NCI-H82 treated with DMSO at 0.1 percent for 48 hours (cell line): ENCODE data around the gene SBF2.

Experiments
- DNase-seq: peaks from one replicate; lab custom pipeline; 2025; ENCODE audit not compliant: unreplicated experiment; lab: John Stamatoyannopoulos, UW

The SBF2 gene

DNA sequence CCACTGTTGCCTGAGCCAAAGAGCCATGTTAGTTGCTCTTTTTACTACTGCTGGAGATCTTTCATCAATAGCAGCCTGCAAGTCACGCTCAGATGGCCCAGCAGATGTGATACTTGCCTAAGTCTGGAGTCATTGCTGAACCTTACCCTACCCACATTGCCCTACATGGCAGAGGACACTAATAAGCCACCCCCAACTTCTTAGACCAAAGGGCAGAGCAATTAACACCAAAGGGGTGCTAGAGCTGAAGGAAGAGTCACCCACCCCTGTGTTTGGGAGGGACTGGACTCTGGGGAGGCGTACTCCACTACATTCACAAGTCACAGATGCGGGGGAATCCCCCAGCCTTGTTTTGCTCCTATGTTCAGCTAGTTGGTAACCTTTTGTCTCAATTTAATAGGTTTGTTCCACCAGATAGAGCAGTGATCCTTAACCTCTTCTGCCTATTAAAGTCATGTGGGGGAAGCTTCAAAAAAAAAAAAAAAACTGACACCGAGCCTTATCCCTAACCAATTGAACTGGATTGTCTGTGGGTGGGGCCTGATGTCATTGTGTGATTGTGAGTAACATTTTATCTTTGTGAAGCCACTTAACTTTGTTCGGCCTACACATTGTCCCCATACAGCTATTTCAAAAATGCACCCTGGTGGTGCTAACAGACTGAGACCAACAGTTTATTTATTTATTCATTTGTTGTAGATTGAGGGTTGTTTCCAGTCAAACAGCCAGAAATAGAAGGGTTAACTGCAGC lies 23.9 kb upstream of the SBF2 start:
- DNase-seq, result no peak

DNA sequence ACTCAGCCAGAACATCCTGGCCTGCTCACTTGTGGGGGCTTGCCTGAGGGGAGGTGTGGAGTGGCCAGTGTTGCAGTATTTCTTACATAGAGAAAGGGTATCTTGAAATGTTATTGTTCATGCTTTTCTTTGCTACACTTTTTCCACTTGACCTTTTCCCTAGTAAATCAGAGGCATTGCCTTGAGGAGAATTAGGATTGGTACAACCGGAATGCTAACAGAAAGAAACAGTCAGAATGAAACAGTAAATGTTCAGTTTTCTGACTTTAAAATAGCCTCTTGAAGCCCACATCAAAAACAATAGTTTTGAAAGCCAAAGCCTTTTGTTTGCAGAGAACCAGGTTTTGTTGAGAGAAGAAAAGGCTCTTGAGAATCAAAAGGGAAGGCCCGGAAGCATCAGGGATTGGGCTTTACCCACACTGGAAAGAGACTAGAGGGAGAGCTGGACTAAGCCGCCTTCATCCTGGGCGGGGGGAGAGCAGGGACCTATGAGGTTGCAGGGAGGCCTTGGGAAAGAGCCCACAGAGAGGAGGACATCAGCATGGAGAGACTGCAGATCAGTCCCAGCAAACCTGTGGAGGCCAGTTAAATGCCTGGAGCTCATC lies 23.2 kb upstream of the SBF2 start:
- no peak for DNase-seq

DNA sequence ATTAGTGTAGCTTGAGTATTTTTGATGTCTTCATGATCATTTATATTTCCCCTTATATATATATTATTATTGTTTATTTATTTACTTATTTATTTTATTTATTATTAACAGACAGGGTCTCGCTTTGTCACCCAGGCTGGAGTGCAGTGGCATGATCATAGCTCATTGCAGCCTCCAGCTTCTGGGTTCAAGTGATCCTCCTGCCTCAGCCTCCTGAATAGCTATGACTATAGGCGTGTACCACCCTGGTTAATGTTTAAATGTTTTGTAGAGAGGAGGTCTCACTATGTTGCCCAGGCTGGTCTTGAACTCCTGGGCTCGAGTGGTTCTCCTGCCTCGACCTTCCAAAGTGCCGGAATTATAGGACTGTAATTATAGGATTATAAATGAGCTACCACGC lies 21.1 kb upstream of the SBF2 start:
- no peak for DNase-seq

DNA sequence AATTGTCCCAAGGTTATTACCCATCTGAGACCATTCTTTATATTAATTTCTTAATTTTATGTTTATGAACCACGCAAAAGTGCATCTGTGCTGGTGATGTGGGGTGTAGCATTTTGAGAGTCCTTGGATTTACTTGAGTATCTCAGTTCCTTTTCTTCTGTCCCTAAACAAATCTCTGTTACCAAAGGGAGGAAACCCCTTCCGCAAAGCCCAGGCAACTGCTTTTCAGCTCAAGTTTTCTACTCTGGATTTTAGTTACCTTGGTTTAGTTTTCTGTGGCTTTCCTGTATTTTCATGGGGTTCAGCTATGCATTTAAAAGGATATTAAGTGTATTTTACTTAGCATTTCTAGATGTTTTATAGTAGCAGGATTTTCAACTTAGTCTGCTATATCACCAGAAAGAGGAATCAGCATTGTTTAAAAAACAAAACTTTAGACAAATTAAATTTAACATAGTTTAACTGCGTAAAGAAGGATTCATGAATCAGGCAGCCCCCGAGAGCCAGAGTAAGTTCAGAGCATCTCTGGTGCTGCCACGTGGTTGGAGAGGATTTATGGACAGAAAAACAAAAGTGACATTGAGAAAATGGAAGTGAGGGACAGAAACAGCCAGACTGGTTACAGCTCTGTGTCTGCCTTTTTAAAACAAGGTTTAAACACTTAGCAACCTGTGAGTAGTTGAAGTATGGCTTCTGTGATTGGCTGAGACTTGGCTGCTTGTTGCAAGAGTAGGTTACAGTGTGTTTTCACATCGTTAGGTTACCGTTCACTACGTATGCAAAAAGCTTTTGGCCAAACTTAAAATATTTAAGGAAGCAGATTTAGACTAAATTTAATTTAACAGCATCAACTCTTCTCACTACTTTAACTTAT lies 20.4 kb upstream of the SBF2 start:
- no peak for DNase-seq

DNA sequence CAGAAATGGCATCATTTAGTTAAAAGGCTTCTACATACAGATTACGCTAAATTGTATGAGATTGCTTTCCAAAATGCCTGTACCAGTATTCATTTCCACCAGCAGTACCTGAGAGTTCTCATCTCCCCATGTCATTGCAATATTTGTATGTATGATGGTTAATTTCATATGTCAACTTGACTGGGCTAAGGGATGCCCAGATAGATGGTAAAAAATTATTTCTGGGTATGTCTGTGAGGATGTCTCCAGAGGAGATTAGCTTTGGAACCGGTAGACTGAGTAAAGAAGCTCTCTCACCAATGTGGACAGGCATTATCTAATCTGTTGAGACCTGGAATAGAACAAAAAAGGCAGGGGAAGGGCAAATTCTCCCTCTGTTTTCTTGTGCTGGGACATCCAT lies 17.8 kb upstream of the SBF2 start:
- DNase-seq, result no peak

DNA sequence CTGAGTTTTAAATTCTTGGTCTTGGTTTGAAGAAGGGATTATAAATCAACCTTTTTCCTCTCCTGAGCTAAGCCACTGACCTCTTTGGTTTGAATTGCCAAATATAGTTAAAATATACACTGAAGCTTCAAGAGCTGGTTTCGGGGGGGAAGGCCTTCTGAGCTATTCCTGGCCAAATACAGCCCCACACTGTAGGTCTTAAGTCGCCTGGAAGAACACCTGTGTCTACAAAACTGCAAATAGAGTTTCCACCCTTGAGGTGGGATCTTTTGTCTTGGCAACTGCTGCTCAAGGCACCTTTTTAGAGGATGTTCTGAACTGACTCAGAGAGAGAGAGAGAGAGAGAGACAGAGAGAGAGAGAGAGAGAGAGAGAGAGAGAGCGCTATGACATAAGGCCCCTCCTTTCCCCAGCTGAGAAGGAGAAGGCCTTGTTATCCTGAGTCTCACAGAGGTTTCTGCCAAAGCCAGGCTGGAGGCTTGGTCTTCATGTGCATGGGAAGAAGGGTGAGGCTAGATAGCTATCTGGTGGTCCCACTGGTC lies 16.4 kb upstream of the SBF2 start:
- no peak for DNase-seq

DNA sequence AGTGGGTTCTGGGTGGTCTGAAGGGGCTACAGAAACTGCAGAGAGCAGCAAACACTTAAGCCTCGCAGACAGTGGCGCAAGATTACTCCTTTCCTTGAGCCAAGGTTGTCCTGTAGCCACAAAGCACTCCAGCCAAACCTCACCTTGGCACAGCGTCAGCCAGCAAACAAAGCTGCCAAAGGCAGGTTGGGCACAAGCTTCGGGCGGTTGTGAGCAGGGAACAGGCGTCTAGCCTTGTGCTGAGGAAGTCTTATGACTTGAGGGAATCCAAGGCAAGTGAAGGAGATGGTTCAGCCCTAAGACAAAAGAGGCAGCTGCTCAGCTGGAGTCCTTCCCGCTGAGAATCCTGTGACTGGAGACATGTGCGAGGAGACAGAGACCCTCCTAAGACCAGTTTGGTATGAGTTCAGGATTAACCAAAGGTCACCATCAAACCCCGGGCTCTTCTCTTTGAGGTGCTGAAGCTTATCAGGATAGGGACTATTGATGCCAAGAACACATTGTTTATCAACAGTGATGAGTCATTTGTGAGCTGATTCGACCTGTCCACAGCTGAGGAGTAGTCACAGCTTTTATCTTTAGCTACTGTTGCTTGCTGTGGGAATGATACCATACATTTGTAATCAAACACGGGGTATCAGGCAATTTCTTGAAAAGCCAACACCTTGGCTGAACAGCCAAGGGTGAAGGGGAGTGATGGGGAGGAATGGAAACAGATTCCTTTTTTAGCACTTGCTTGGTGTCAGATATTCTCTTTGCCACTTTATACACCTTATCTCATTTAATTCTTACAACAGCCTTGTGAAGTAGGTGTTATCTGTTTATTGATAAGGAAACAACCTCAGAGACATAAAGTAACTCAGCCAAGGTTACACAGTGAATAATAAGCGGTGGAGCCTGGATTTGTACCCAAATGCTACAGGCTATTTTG lies 15.4 kb upstream of the SBF2 start:
- DNase-seq, result no peak

DNA sequence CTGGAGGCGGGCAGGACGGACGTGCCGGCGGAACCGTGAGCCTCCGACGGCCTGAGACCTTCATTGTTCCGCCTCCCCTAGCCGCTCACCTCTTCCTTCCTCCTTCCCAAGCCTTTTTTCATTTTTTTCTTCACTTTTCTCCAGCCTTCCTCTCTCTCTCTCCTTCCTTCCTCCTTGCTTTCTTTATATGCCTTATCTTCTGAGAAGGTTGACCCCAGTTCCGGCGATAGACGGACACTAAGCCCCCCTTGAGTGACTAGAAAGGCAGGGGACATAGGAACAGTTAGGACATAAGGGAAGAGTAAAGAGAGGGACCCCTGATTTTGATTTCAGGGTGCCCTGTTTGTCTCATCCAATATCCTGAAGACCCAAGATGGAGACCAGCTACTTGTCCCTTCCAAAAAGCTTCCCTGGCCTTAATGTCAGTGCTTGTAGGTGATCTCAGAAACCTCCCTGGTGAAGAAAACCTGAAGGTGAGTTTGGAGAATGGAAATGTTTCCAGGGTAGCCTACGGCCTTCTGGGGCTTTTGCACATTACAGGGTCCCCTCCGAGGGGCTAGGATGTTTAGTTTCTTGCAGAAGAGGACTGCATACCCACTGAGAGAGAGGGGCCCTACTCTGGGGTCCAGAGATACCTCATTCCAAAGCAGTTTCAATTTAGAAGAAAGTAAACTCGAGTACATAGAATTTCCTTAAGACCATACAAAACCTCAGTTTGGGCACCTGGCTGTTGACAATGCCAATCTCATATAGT lies 14.4 kb upstream of the SBF2 start:
- DNase-seq, result no peak

DNA sequence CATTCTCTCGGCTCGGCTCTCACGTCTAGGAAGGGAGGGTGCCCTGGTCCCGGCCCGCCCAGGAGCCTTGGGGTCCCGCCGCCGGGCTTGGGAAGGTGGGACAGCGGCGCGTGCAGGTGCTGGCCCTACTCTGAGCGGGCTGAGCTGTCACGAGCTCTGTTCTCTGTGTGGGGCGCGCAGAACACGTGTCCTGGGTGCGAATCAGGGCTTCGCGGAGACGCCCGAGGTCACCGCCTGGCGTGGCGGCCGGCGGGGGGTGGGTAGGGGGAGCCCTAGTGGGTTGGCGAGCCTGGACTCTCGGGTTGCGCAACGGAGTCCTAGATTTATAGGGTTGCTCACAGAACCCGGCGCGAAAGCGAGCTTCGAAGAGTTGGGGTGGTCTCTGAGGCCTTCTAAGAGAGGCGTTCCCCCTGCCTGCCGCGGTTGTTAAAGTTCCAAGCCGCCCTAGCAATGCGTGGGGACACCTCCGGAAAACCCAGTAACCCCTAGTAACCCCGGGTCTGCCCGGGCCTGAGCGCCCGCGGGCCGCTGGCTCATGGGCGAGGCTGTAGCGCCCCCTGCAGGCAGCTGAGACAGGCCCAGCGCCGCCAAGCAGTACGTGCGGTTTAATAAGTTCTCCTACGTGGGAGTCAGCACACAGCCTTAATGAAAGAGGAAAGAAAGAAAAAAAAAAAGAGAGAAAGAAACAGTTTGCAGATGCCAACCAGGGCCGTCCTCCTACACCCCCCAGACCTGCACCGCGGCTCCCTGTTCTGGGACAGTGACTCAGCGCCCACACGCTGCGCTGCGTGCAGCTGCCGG lies 13.6 kb upstream of the SBF2 start:
- peak; percentile 32 for DNase-seq

DNA sequence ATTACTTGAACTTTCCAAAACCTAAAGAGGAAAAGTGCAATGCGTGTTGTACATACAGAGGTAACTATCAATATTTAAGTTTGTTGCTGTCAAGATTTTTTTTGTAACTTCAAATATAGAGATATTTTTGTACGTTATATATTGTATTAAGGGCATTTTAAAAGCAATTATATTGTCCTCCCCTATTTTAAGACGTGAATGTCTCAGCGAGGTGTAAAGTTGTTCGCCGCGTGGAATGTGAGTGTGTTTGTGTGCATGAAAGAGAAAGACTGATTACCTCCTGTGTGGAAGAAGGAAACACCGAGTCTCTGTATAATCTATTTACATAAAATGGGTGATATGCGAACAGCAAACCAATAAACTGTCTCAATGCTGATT lies 13.0 kb upstream of the SBF2 start:
- DNase-seq, result no peak

DNA sequence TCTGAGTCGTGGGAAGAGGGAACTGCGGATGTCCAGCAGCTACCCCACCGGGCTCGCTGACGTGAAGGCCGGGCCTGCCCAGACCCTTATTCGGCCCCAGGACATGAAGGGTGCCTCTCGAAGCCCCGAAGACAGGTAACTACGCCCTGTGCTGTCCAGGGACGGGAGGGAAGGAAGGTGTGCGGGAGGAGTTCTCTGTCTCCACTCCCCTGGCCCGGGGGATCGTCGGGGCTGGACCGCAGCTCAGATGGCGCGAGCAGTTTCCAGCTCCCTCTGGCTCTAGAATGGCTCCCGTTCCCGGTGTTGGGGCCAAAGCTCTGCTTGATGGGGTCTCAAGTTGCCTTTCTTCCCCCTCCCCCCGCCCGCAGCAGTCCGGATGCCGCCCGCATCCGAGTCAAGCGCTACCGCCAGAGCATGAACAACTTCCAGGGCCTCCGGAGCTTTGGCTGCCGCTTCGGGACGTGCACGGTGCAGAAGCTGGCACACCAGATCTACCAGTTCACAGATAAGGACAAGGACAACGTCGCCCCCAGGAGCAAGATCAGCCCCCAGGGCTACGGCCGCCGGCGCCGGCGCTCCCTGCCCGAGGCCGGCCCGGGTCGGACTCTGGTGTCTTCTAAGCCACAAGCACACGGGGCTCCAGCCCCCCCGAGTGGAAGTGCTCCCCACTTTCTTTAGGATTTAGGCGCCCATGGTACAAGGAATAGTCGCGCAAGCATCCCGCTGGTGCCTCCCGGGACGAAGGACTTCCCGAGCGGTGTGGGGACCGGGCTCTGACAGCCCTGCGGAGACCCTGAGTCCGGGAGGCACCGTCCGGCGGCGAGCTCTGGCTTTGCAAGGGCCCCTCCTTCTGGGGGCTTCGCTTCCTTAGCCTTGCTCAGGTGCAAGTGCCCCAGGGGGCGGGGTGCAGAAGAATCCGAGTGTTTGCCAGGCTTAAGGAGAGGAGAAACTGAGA lies 12.2 kb upstream of the SBF2 start:
- DNase-seq, result no peak

DNA sequence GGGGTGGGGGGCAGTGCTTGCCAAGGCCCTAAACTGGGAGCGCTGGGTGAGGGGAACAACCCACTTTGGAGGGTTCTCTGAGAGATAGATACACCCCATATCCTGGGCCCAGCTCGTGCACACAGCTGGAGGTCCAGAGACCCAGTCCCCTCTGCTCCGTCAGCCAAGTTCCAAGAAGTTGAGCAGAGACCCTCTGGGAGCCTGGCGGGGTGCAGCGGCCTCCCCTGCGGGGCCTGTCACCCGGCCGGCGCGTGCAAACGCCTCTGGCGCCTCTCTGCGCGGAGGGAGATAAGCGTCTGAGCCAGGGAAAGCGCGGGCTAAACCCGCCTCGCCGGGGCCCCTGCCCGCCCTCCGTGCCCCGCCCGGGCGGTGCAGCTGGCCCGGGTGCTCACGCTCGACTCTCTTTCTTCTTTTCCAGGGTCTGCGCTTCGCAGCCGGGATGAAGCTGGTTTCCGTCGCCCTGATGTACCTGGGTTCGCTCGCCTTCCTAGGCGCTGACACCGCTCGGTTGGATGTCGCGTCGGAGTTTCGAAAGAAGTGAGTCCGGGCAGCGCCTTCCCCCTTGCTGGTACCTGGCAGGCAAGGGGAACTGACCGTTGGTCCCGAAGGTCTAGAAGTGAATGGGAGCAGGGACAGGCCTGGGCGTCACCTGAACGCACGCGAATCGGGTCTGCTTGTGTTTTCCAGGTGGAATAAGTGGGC lies 11.4 kb upstream of the SBF2 start:
- DNase-seq, result no peak

DNA sequence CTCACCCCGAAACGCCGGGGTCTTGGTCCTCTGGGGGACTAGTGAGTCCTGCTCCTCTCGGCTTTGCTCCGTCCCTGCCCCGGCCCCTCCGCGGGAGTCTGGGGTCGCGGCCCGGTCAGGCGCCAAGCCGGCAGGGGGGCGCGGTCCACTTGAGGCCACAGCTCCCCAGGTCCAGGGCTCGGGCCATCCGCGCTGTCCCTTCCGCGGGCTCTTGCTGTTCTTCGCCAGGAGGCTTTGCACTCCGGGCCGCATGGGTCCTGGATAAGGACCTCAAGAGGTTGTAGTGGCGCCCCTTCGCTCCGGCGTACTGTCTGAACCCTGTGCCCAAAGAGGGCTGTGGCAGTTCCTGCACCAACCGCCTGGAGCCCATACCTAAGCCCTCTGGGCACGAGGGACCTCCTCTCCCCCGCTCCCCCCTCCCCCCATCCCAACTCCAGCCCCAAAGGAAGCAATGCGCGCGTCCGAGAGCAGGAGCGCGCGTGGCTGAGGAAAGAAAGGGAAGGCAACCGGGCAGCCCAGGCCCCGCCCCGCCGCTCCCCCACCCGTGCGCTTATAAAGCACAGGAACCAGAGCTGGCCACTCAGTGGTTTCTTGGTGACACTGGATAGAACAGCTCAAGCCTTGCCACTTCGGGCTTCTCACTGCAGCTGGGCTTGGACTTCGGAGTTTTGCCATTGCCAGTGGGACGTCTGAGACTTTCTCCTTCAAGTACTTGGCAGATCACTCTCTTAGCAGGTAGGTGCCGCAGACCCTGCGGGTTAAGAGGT lies 10.7 kb upstream of the SBF2 start, which contains the start of gene ADM:
TSS of gene ADM (plus strand) at position 579 of the 767 bp plus-strand sequence. CDS start 628 bp downstream, outside the sequence.
- DNase-seq, result peak; percentile 26

DNA sequence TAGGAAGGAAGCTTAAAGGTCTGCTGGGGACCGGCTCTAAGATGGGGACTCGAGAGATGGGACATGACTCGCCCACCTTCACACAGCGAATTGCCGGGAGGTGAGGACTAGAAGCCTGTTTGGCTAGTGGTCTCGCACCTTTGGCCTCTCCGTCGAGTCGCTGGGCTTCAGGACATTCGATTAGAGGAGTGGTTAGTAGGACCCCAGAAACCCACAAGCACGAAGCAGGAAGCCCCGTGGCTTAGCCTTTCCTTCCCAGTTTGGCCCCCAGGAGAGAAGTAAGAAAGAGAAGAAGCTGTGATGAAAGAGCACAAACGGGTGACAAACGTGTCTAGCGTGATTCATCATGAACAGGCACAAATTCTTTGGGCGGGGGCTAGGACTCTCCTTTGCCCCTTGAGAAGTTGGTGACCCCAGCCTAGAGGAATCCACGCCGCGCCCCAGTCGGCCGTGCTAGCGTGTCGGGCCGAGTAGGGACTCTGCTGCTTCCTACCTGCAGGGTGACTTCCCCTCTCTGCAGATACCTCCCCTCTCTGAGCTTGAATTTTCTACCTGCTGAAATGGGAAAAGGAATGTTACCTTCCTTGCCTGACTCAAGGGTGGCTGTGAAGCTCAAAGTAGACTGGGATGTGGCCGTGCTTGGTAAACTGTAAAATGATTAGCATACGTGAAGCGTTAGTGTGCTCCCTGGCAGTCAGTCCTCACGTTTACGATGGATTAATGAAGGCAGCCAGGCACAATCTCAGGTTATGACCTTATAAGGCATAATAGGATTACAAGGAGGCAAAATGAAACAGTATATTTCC lies 9.7 kb upstream of the SBF2 start:
- DNase-seq, result peak; percentile 13

DNA sequence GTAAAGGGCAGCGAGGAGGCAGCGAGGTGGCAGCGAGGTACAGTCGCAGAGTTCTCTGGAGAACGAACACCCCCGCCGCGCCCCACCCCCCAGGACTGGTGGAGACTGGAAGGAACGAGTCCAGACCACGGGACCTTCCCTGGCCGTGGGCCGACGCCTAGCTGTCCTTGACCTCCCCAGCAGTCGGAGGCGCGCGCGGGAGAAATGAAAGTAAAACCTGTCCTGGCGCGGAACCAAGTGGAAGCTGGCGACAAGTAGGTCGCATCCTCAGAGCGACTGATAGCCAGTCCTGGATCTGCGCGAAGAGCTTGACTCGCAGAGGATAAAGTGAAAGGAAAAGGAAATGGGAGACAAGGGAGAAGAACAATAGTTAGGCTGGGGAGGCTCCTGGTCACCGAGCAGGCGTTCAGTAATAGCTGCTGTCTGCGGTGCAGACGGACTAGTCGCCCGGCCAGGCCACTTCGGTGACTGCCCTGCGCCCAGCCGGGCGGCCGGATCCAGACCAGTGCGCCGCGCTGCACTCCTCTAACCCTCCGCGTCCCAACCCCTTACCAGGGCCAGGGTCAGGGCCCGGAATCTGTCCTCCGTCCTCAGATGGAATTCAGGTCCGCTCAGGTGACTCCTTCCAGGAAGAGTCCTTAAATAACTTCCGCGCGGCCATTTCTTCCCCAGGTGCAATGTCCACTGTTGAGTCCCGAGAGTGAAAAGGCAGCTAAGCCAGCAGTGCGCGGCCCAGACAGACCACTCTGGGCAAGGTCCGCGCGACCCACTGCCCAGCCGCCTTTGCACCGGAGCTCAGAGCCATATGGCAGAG lies 8.9 kb upstream of the SBF2 start:
- no peak for DNase-seq
